Astrocyte (in vitro differentiated cells and primary cell): ENCODE results near the gene TAPBPL. TPM values are rescaled to one million over a fixed set of nuclear protein-coding genes. Genes with fewer than 3 reads are reported as not detected.

Experiments
- DNase-seq: peaks from one replicate; pipeline ENCODE4 v3.0.0-alpha.2; 2010; ENCODE audit warnings: low read depth
- FAIRE-seq: peaks from 2 replicates; lab custom pipeline; 2011; peaks lifted over from hg19 to GRCh38; lab: Jason Lieb, UNC
- H2AFZ ChIP-seq: 2 replicates; pipeline ENCODE4 v1.6.0; 2012; ENCODE audit warnings: low read depth, low read length, inconsistent platforms
- H3K27ac ChIP-seq: 2 replicates; pipeline ENCODE4 v1.5.1; 2011; ENCODE audit warnings: low read depth, low read length, inconsistent platforms
- H3K27me3 ChIP-seq: 2 replicates; pipeline ENCODE4 v1.6.0; 2011; ENCODE audit warnings: low read length, inconsistent platforms; ENCODE audit not compliant: insufficient read depth
- H3K36me3 ChIP-seq: 2 replicates; pipeline ENCODE4 v1.5.1; 2011; ENCODE audit warnings: low read length, inconsistent platforms; ENCODE audit not compliant: insufficient read depth
- H3K4me1 ChIP-seq: 2 replicates; pipeline ENCODE4 v1.5.1; 2011; ENCODE audit warnings: low read length, inconsistent platforms; ENCODE audit not compliant: insufficient read depth
- H3K4me2 ChIP-seq: 2 replicates; pipeline ENCODE4 v1.6.0; 2012; ENCODE audit warnings: low read length, inconsistent platforms
- H3K4me3 ChIP-seq: 2 replicates; pipeline ENCODE4 v1.5.1; 2011; ENCODE audit warnings: low read depth, mild to moderate bottlenecking, low read length, inconsistent platforms; ENCODE audit not compliant: insufficient read depth
- H3K79me2 ChIP-seq: 2 replicates; pipeline ENCODE4 v1.6.0; 2012; ENCODE audit warnings: mild to moderate bottlenecking, low read length, inconsistent platforms; ENCODE audit not compliant: insufficient read depth
- H3K9ac ChIP-seq: 2 replicates; pipeline ENCODE4 v1.6.0; 2012; ENCODE audit warnings: mild to moderate bottlenecking, low read length, inconsistent platforms
- H3K9me3 ChIP-seq: 2 replicates; pipeline ENCODE4 v1.5.1; 2012; ENCODE audit warnings: low read depth, mild to moderate bottlenecking, low read length, inconsistent platforms; ENCODE audit not compliant: insufficient read depth
- H4K20me1 ChIP-seq: 2 replicates; pipeline ENCODE4 v1.6.0; 2012; ENCODE audit warnings: low read length, inconsistent platforms; ENCODE audit not compliant: insufficient read depth
- H3K27ac Mint-ChIP-seq: one replicate; pipeline ENCODE4 v1.8.0; 2021; ENCODE audit warnings: mild to moderate bottlenecking, mixed read lengths; ENCODE audit not compliant: unreplicated experiment
- H3K27me3 Mint-ChIP-seq: one replicate; pipeline ENCODE4 v1.8.0; 2021; ENCODE audit warnings: low read depth, mixed read lengths; ENCODE audit not compliant: unreplicated experiment
- H3K36me3 Mint-ChIP-seq: one replicate; pipeline ENCODE4 v1.8.0; 2021; ENCODE audit warnings: low read depth, mixed read lengths; ENCODE audit not compliant: unreplicated experiment
- H3K4me1 Mint-ChIP-seq: one replicate; pipeline ENCODE4 v1.8.0; 2021; ENCODE audit warnings: low read depth, mixed read lengths; ENCODE audit not compliant: unreplicated experiment
- H3K4me3 Mint-ChIP-seq: one replicate; pipeline ENCODE4 v1.8.0; 2021; ENCODE audit warnings: mild to moderate bottlenecking, moderate library complexity, mixed read lengths; ENCODE audit not compliant: unreplicated experiment
- H3K9me3 Mint-ChIP-seq: one replicate; pipeline ENCODE4 v1.8.0; 2021; ENCODE audit warnings: mild to moderate bottlenecking, mixed read lengths; ENCODE audit not compliant: unreplicated experiment
- CTCF ChIP-seq: IDR thresholded peaks from 2 replicates; pipeline ENCODE4 v1.5.1; 2011; ENCODE audit warnings: low read depth, mild to moderate bottlenecking, inconsistent platforms, low read length, moderate library complexity; ENCODE audit not compliant: insufficient read depth
- EZH2 ChIP-seq: IDR thresholded peaks from 2 replicates; pipeline ENCODE4 v1.6.1; 2012; ENCODE audit warnings: mild to moderate bottlenecking, low read length, inconsistent platforms; ENCODE audit not compliant: insufficient read depth
- total RNA-seq: library from RNA; stranded (reverse); gene quantifications from 2 replicates; pipeline ENCODE4 v1.2.1, GENCODE V29; 2021

The TAPBPL gene
- total RNA-seq, 1 donor from 2014 or later, result 1.6 TPM

GRCh38 chr12:6461401-6462233 lies 9.8 kb downstream of the TAPBPL start:
- Mint-ChIP-seq H3K9me3 (no peaks in the 10 kb centered on the region), H3K4me3 (no peak overlapping the region), H3K36me3 (peaks cover 38% of the 10 kb centered on the region), H3K4me1 (no peaks in the 10 kb centered on the region), H3K27me3 (no peaks in the 10 kb centered on the region), H3K27ac (no peak overlapping the region)
- H4K20me1 ChIP-seq, result peaks cover 14% of the 10 kb centered on the region
- no peak for FAIRE-seq
- no peak for TF ChIP-seq EZH2
- TF ChIP-seq CTCF, result no peak
- H3K9me3 ChIP-seq, result no peaks in the 10 kb centered on the region
- no peaks in the 10 kb centered on the region for H3K4me1 ChIP-seq
- H3K9ac ChIP-seq, result no peak overlapping the region
- no peak overlapping the region for H3K27ac ChIP-seq
- DNase-seq, result no peak
- H3K27me3 ChIP-seq, result no peaks in the 10 kb centered on the region
- H3K36me3 ChIP-seq, result peaks cover 22% of the 10 kb centered on the region
- H3K4me3 ChIP-seq, result no peak overlapping the region
- H3K4me2 ChIP-seq, result no peak overlapping the region
- H2AFZ ChIP-seq, result no peak overlapping the region
- no peaks in the 10 kb centered on the region for H3K79me2 ChIP-seq

- H3K27me3 Mint-ChIP-seq, result no peaks in the 10 kb centered on the region
- FAIRE-seq, result no peak
- H3K27ac Mint-ChIP-seq, result no peak overlapping the region
Measured at GRCh38 chr12:6462234-6462995, 10.6 kb downstream of the TAPBPL start.

More at GRCh38 chr12:6462234-6462995, 10.6 kb downstream of the TAPBPL start:
- Mint-ChIP-seq H3K9me3 (no peaks in the 10 kb centered on the region), H3K36me3 (peaks cover 41% of the 10 kb centered on the region), H3K4me3 (no peak overlapping the region), H3K4me1 (no peaks in the 10 kb centered on the region)
- Histone ChIP-seq H3K36me3 (peaks cover 22% of the 10 kb centered on the region), H3K4me3 (no peak overlapping the region), H3K27ac (no peak overlapping the region), H3K9me3 (no peaks in the 10 kb centered on the region), H3K4me2 (no peak overlapping the region), H4K20me1 (peaks cover 17% of the 10 kb centered on the region), H3K4me1 (no peaks in the 10 kb centered on the region), H3K9ac (no peak overlapping the region), H2AFZ (no peak overlapping the region), H3K79me2 (no peaks in the 10 kb centered on the region), H3K27me3 (no peaks in the 10 kb centered on the region)
- TF ChIP-seq EZH2 (no peak), CTCF (no peak)
- no peak for DNase-seq
